HepG2 (cell line): ENCODE data around the gene PRUNE1. TPM values are rescaled to one million over a fixed set of nuclear protein-coding genes. Genes with fewer than 3 reads are reported as not detected.

ENCODE experiments used
- BATF2 ChIP-seq: sonication (generic); formaldehyde crosslinking; IDR thresholded peaks from 2 replicates; pipeline ENCODE4 v1.8.0; 2022; ENCODE audit warnings: mild to moderate bottlenecking, missing genetic modification reagents, moderate library complexity
- DNMT3B ChIP-seq: conservative IDR thresholded peaks from 2 replicates; pipeline ENCODE4 v1.6.1; 2016; ENCODE audit warnings: missing biosample characterization, control low read depth
- GZF1 ChIP-seq: sonication (generic); formaldehyde crosslinking; IDR thresholded peaks from 2 replicates; pipeline ENCODE4 v1.5.1; 2020; ENCODE audit warnings: mild to moderate bottlenecking, missing genetic modification reagents
- HDAC1 ChIP-seq: sonication (generic); formaldehyde crosslinking; IDR thresholded peaks from 2 replicates; pipeline ENCODE4 v1.5.1; 2020; ENCODE audit warnings: mild to moderate bottlenecking, missing genetic modification reagents
- HIVEP1 ChIP-seq: sonication (generic); formaldehyde crosslinking; IDR thresholded peaks from 2 replicates; pipeline ENCODE4 v1.4.0; 2020; ENCODE audit warnings: mild to moderate bottlenecking, missing genetic modification reagents
- HMG20B ChIP-seq: conservative IDR thresholded peaks from 2 replicates; pipeline ENCODE4 v1.6.1; 2016; ENCODE audit warnings: missing genetic modification reagents, missing compliant biosample characterization
- HOXA3 ChIP-seq: sonication (generic); formaldehyde crosslinking; IDR thresholded peaks from 2 replicates; pipeline ENCODE4 v1.5.0; 2020; ENCODE audit warnings: missing genetic modification reagents
- HOXA5 ChIP-seq: sonication (generic); formaldehyde crosslinking; IDR thresholded peaks from 2 replicates; pipeline ENCODE4 v1.4.0; 2020; ENCODE audit warnings: missing genetic modification reagents
- KDM3A ChIP-seq: IDR thresholded peaks from 2 replicates; pipeline ENCODE4 v1.6.1; 2018; ENCODE audit warnings: low read depth, missing compliant biosample characterization
- MIER3 ChIP-seq: IDR thresholded peaks from 2 replicates; pipeline ENCODE4 v1.6.1; 2016; ENCODE audit warnings: missing compliant biosample characterization, borderline replicate concordance
- NFIB ChIP-seq: sonication (generic); formaldehyde crosslinking; IDR thresholded peaks from 2 replicates; pipeline ENCODE4 v1.9.0; 2021; ENCODE audit warnings: missing genetic modification reagents, mild to moderate bottlenecking, borderline replicate concordance
- NFIC ChIP-seq: IDR thresholded peaks from 2 replicates; pipeline ENCODE4 v1.6.1; 2012; ENCODE audit warnings: mild to moderate bottlenecking, low read length, inconsistent platforms
- NFKB2 ChIP-seq: sonication (generic); formaldehyde crosslinking; IDR thresholded peaks from 2 replicates; pipeline ENCODE4 v1.4.0; 2020; ENCODE audit warnings: missing genetic modification reagents, borderline replicate concordance
- NFKBIZ ChIP-seq: IDR thresholded peaks from 2 replicates; pipeline ENCODE4 v1.6.1; 2018; ENCODE audit warnings: missing genetic modification reagents, missing compliant biosample characterization
- RARA ChIP-seq: IDR thresholded peaks from 2 replicates; pipeline ENCODE4 v1.6.1; 2016; ENCODE audit warnings: missing genetic modification reagents, missing compliant biosample characterization
- RBM39 ChIP-seq: fragments of 200-400 bp; formaldehyde crosslinking; IDR thresholded peaks from one replicate; pipeline ENCODE4 v1.6.1; 2018; ENCODE audit warnings: antibody characterized with exemption, mild to moderate bottlenecking, low read depth, low read length; ENCODE audit not compliant: poor library complexity, severe bottlenecking
- RFXAP ChIP-seq: sonication (generic); formaldehyde crosslinking; IDR thresholded peaks from 2 replicates; pipeline ENCODE4 v1.4.0; 2020; ENCODE audit warnings: missing genetic modification reagents, borderline replicate concordance
- SAP130 ChIP-seq: IDR thresholded peaks from 2 replicates; pipeline ENCODE4 v1.6.1; 2016; ENCODE audit warnings: low read depth
- SNAPC4 ChIP-seq: sonication (generic); formaldehyde crosslinking; IDR thresholded peaks from 2 replicates; pipeline ENCODE4 v1.4.0; 2020; ENCODE audit warnings: mild to moderate bottlenecking, missing genetic modification reagents
- SOX5 ChIP-seq: IDR thresholded peaks from 2 replicates; pipeline ENCODE4 v1.6.1; 2016; ENCODE audit warnings: borderline replicate concordance
- TARDBP ChIP-seq: sonication (generic); formaldehyde crosslinking; IDR thresholded peaks from 2 replicates; pipeline ENCODE4 v1.8.0; 2022; ENCODE audit warnings: mild to moderate bottlenecking, missing genetic modification reagents
- ZFP1 ChIP-seq: IDR thresholded peaks from 2 replicates; pipeline ENCODE4 v1.6.1; 2016
- ZMAT3 ChIP-seq: sonication (generic); formaldehyde crosslinking; conservative IDR thresholded peaks from 2 replicates; pipeline ENCODE4 v1.7.0; 2021; ENCODE audit warnings: missing genetic modification reagents
- ZNF83 ChIP-seq: sonication (generic); formaldehyde crosslinking; IDR thresholded peaks from 2 replicates; pipeline ENCODE4 v1.4.0; 2020; ENCODE audit warnings: missing genetic modification reagents, mild to moderate bottlenecking, borderline replicate concordance
- polyA plus RNA-seq, 8 experiments: library from polyadenylated mRNA; depleted of rRNA in 3 of 8; stranded (reverse) in 7 of 8; unstranded in 1 of 8; fragments of >200 nt; fragmentation: Illumina TruSeq in 4 of 8; extraction: Trizol in 4 of 8; gene quantifications; 2 replicates each; pipeline versions ENCODE4 v1.2.1 to v1.2.3, GENCODE V29; 2011 to 2016; ENCODE audit warnings: low read depth in 4 of 8, missing spikeins in 1 of 8, mixed read lengths in 1 of 8; ENCODE audit not compliant: insufficient read depth in 1 of 8
- total RNA-seq, 5 experiments: library from RNA; depleted of rRNA; stranded (reverse); fragments of >200 nt; fragmentation: Illumina TruSeq; extraction: Trizol; gene quantifications; 2 replicates each; pipeline ENCODE4 v1.2.3, GENCODE V29; 2016; ENCODE audit warnings: low read depth in 1 of 5

Gene PRUNE1
- total and polyA plus RNA-seq, 2 of the 13 experiments (the other 11 are each of a cell fraction or from before 2014, with no cell fraction given) = 19.0 to 31.9 TPM

- TF ChIP-seq RBM39 (peak; percentile 40), SNAPC4 (CRISPR knock-in tag) (0 out of 2 replicates have a peak, but pooled peaks have one; percentile 42), KDM3A (CRISPR knock-in tag) (no peak; the same call in 1 of the 2 replicates), ZNF83 (no peak), GZF1 (CRISPR knock-in tag) (0 out of 2 replicates have a peak, but pooled peaks have one; percentile 32), MIER3 (CRISPR knock-in tag) (0 out of 2 replicates have a peak, but pooled peaks have one; percentile 66), NFIB (CRISPR knock-in tag) (no peak), HOXA3 (CRISPR knock-in tag) (peak; percentile 52; the same call in 1 of the 2 replicates), BATF2 (CRISPR knock-in tag) (no peak), HOXA5 (CRISPR knock-in tag) (peak; percentile 34; the same call in 1 of the 2 replicates), HDAC1 (CRISPR knock-in tag) (peak; percentile 31; the same call in 1 of the 2 replicates), DNMT3B (CRISPR knock-in tag) (0 out of 2 replicates have a peak, but pooled peaks have one; percentile 26), ZMAT3 (CRISPR knock-in tag) (no peak), SAP130 (peak; percentile 75), RFXAP (CRISPR knock-in tag) (no peak), SOX5 (peak; percentile 38; the same call in 1 of the 2 replicates), NFKB2 (CRISPR knock-in tag) (peak; percentile 55; the same call in 1 of the 2 replicates), TARDBP (CRISPR knock-in tag) (no peak), NFKBIZ (CRISPR knock-in tag) (0 out of 2 replicates have a peak, but pooled peaks have one; percentile 20), RARA (0 out of 2 replicates have a peak, but pooled peaks have one; percentile 11), ZFP1 (CRISPR knock-in tag) (peak; percentile 31; the same call in 1 of the 2 replicates), NFIC (no peak), HIVEP1 (CRISPR knock-in tag) (peak; percentile 68; the same call in 1 of the 2 replicates), HMG20B (CRISPR knock-in tag) (0 out of 2 replicates have a peak, but pooled peaks have one; percentile 23)
These were observed 28.9 kb upstream of the PRUNE1 start (continued) for GRCh38 chr1:150979092-150980056.
